ENCODE measurements around the gene FHDC1.

The FHDC1 gene

GRCh38 chr4:153002110-153002509 lies 66.0 kb downstream of the FHDC1 start:
- no peak for DNase-seq (ENCODE audit: low read depth in 2 of 2, low spot score in 1 of 2)

GRCh38 chr4:153004081-153004850 lies 68.1 kb downstream of the FHDC1 start:
- DNase-seq (ENCODE audit: low read depth in 2 of 2, low spot score in 1 of 2): no peak

- DNase-seq (ENCODE audit: low read depth in 2 of 2, low spot score in 1 of 2): no peak
Measured at GRCh38 chr4:153005899-153006381, 69.8 kb downstream of the FHDC1 start.

GRCh38 chr4:153008578-153009199 lies 72.6 kb downstream of the FHDC1 start:
- DNase-seq (ENCODE audit: low read depth in 2 of 2, low spot score in 1 of 2): no peak

GRCh38 chr4:153010146-153010545 lies 74.0 kb downstream of the FHDC1 start:
- no peak for DNase-seq (ENCODE audit: low read depth in 2 of 2, low spot score in 1 of 2)

- DNase-seq (ENCODE audit: low read depth in 2 of 2, low spot score in 1 of 2): no peak
Measured at GRCh38 chr4:153013202-153013977, 77.3 kb downstream of the FHDC1 start.

- no peak for DNase-seq (ENCODE audit: low read depth in 2 of 2, low spot score in 1 of 2)
Measured at GRCh38 chr4:153014460-153014859, 78.3 kb downstream of the FHDC1 start.

- DNase-seq (ENCODE audit: low read depth in 2 of 2, low spot score in 1 of 2): no peak
Measured at GRCh38 chr4:153016592-153016991, 80.5 kb downstream of the FHDC1 start.

GRCh38 chr4:153018031-153018430 lies 81.9 kb downstream of the FHDC1 start:
- no peak for DNase-seq (ENCODE audit: low read depth in 2 of 2, low spot score in 1 of 2)

GRCh38 chr4:153018684-153019083 lies 82.6 kb downstream of the FHDC1 start:
- no peak for DNase-seq (ENCODE audit: low read depth in 2 of 2, low spot score in 1 of 2)

- DNase-seq (ENCODE audit: low read depth in 2 of 2, low spot score in 1 of 2): no peak
Measured at GRCh38 chr4:153019906-153020305, 83.8 kb downstream of the FHDC1 start.

GRCh38 chr4:153020457-153020856 lies 84.3 kb downstream of the FHDC1 start:
- DNase-seq (ENCODE audit: low read depth in 2 of 2, low spot score in 1 of 2): no peak

- DNase-seq (ENCODE audit: low read depth in 2 of 2, low spot score in 1 of 2): no peak
Measured at GRCh38 chr4:153021276-153021675, 85.2 kb downstream of the FHDC1 start.

GRCh38 chr4:153022241-153022715 lies 86.2 kb downstream of the FHDC1 start:
- DNase-seq (ENCODE audit: low read depth in 2 of 2, low spot score in 1 of 2): no peak

- no peak for DNase-seq (ENCODE audit: low read depth in 2 of 2, low spot score in 1 of 2)
Measured at GRCh38 chr4:153023139-153023538, 87.0 kb downstream of the FHDC1 start.

- no peak for DNase-seq (ENCODE audit: low read depth in 2 of 2, low spot score in 1 of 2)
Measured at GRCh38 chr4:153023692-153024394, 87.7 kb downstream of the FHDC1 start.

- no peak for DNase-seq (ENCODE audit: low read depth in 2 of 2, low spot score in 1 of 2)
Measured at GRCh38 chr4:153024466-153024865, 88.3 kb downstream of the FHDC1 start.

- DNase-seq (ENCODE audit: low read depth in 2 of 2, low spot score in 1 of 2): no peak
Measured at GRCh38 chr4:153025406-153025805, 89.3 kb downstream of the FHDC1 start.

- no peak for DNase-seq (ENCODE audit: low read depth in 2 of 2, low spot score in 1 of 2)
Measured at GRCh38 chr4:153026591-153027346, 90.6 kb downstream of the FHDC1 start.

GRCh38 chr4:153027866-153028265 lies 91.7 kb downstream of the FHDC1 start:
- DNase-seq (ENCODE audit: low read depth in 2 of 2, low spot score in 1 of 2): no peak

Data from stimulated activated CD8-positive, alpha-beta memory T cell treated with anti-CD3 and anti-CD28 coated beads, Interleukin-4, amount 100 ng/mL, for 4 hours (primary cell).